ENCODE data around the gene MRPS18C.

GRCh38 chr4:83413676-83414075 lies 42.2 kb upstream of the MRPS18C start:
- TF ChIP-seq, protein P1, sequence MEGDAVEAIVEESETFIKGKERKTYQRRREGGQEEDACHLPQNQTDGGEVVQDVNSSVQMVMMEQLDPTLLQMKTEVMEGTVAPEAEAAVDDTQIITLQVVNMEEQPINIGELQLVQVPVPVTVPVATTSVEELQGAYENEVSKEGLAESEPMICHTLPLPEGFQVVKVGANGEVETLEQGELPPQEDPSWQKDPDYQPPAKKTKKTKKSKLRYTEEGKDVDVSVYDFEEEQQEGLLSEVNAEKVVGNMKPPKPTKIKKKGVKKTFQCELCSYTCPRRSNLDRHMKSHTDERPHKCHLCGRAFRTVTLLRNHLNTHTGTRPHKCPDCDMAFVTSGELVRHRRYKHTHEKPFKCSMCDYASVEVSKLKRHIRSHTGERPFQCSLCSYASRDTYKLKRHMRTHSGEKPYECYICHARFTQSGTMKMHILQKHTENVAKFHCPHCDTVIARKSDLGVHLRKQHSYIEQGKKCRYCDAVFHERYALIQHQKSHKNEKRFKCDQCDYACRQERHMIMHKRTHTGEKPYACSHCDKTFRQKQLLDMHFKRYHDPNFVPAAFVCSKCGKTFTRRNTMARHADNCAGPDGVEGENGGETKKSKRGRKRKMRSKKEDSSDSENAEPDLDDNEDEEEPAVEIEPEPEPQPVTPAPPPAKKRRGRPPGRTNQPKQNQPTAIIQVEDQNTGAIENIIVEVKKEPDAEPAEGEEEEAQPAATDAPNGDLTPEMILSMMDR (IDR thresholded peaks at IDR 0.05; ENCODE audit: low read depth, low read length): no peak
- no peak for TF ChIP-seq EZH2phosphoT487 (IDR thresholded peaks at IDR 0.05; ENCODE audit: low read depth)
